Common myeloid progenitor, CD34-positive (primary cell): Measurements from ENCODE around the gene SORBS1.

Experiments used
- CTCF ChIA-PET: fragments of 350-600 bp; sonication (Branson Sonifier 250); formaldehyde crosslinking; loops from one replicate; lab custom pipeline; 2021; ENCODE audit warnings: antibody characterized with exemption; lab: Charles Lee
- POLR2A ChIA-PET: fragments of 350-600 bp; sonication (Branson Sonifier 250); formaldehyde crosslinking; loops from one replicate; lab custom pipeline; 2021; ENCODE audit warnings: antibody characterized with exemption; lab: Charles Lee
- DNase-seq, 3 donors: peaks; one replicate each; pipeline versions ENCODE4 v3.0.0 to v3.0.0-alpha.2; 2013
- H3K27ac ChIP-seq, 2 experiments: 1 replicate in 1 of 2; 2 replicates in 1 of 2; pipeline ENCODE4 v1.7.0; 2013; ENCODE audit warnings: inconsistent platforms in 2 of 2, low read length in 2 of 2, mild to moderate bottlenecking in 2 of 2, low read depth in 1 of 2, moderate library complexity in 1 of 2; ENCODE audit not compliant: severe bottlenecking in 2 of 2, insufficient read depth in 1 of 2, poor library complexity in 1 of 2
- H3K27me3 ChIP-seq, 5 experiments: replicated peaks in 2 of 5; 1 replicate in 3 of 5; 2 replicates in 2 of 5; pipeline versions ENCODE4 v1.6.1 to v1.7.0; 2013; ENCODE audit warnings: low read length in 4 of 5, mild to moderate bottlenecking in 2 of 5, moderate library complexity in 2 of 5, inconsistent platforms in 1 of 5; ENCODE audit not compliant: insufficient read depth in 5 of 5, control insufficient read depth in 4 of 5
- H3K36me3 ChIP-seq, 4 experiments: 1 replicate in 2 of 4; 2 replicates in 2 of 4; pipeline versions ENCODE4 v1.6.1 to v1.7.0; 2013; ENCODE audit warnings: low read length in 3 of 4, control low read depth in 1 of 4, mild to moderate bottlenecking in 1 of 4; ENCODE audit not compliant: control insufficient read depth in 4 of 4, insufficient read depth in 4 of 4
- H3K4me1 ChIP-seq, 4 experiments: 1 replicate in 3 of 4; 2 replicates in 1 of 4; pipeline versions ENCODE4 v1.6.1 to v1.7.1; 2013; ENCODE audit warnings: low read length in 3 of 4, mild to moderate bottlenecking in 3 of 4, control low read depth in 1 of 4, inconsistent platforms in 1 of 4, moderate library complexity in 1 of 4; ENCODE audit not compliant: control insufficient read depth in 4 of 4, insufficient read depth in 4 of 4; ENCODE audit errors: control extremely low read depth in 1 of 4
- H3K4me3 ChIP-seq, 7 experiments: 1 replicate in 4 of 7; 2 replicates in 3 of 7; pipeline versions ENCODE4 v1.5.1 to v1.7.0; 2013; ENCODE audit warnings: mild to moderate bottlenecking in 7 of 7, low read length in 6 of 7, moderate library complexity in 6 of 7, inconsistent platforms in 2 of 7, low read depth in 2 of 7, control low read depth in 1 of 7; ENCODE audit not compliant: insufficient read depth in 4 of 7, control insufficient read depth in 1 of 7; ENCODE audit errors: extremely low read depth in 1 of 7
- H3K9me3 ChIP-seq, 5 experiments: 1 replicate in 4 of 5; 2 replicates in 1 of 5; pipeline versions ENCODE4 v1.6.1 to v1.7.1; 2013; ENCODE audit warnings: low read length in 4 of 5, mild to moderate bottlenecking in 2 of 5, inconsistent platforms in 1 of 5, low read depth in 1 of 5, moderate library complexity in 1 of 5; ENCODE audit not compliant: control insufficient read depth in 4 of 5, insufficient read depth in 2 of 5; ENCODE audit errors: control extremely low read depth in 1 of 5
- WGBS: methylation state at CpG from one replicate; pipeline ENCODE4 v1.1.5; 2013; ENCODE audit not compliant: insufficient coverage; 5-methylcytosine and 5-hydroxymethylcytosine counted together

SORBS1 gene

DNA sequence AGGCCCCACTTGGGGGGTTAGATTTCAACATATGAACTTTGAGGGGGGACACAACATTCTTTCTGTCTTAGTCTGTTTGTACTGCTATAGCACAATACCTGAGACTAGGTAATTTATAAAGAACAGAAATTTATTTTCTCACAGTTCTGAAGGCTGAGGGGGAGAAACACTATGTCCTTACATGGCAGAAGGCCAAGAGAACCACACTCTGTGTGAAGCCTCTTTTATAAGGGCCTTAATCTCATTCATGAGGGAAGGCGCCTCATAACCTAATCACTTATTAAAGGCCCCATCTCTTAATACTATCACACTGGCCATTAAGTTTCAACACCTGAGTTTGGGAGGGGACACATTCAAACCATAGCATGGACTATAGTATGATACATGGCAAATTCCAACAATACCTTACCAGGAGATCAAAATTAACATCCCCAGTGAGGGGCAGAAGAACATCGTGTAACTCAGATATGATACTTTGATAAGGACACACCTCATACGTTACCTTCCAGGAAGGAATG lies 261.1 kb downstream of the SORBS1 start:
- WGBS = 100% methylated on average over 1 of the region's 3 CpGs
- Histone ChIP-seq H3K36me3 (no peaks in the 10 kb centered on the region), H3K27ac (no peak overlapping the region), H3K4me1 (peaks cover 0 to 26% (median 21%) of the 10 kb centered on the region in 4 experiments), H3K9me3 (no peaks in the 10 kb centered on the region), H3K4me3 (no peak overlapping the region), H3K27me3 (no peaks in the 10 kb centered on the region)
- CTCF ChIA-PET = no interaction called here
- no peak for DNase-seq
- POLR2A ChIA-PET = no interaction called here

DNA sequence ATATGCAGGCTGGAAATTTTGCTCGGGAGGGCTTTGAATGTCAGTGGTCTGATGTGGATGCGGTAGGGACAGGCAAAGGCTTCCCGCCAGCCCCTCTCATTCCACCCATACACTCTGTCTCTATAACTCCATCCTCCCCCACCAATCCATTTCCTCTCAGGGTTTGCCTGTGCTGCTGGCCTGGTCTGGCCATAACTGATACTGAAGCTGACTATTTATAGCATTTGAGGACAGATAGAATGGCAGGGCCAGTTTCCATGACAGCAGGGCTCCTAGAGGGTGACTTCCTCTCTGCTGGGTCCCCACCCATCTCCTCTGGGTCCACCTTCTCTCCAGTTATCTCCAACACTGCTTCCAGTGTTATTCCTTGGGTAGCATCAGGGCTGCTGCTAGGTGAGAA lies 263.8 kb downstream of the SORBS1 start:
- H3K36me3 ChIP-seq = no peaks in the 10 kb centered on the region
- H3K27ac ChIP-seq = no peak overlapping the region
- ChIA-PET CTCF (interaction anchor here (1.0 to 2.1 kb wide), 5 partner anchors 9 to 65 kb away, joined by 3 to 7 read pairs (median 3); no protein-coding TSS in a partner anchor), POLR2A (no interaction called here)
- no peak overlapping the region for H3K4me3 ChIP-seq
- no peaks in the 10 kb centered on the region for H3K9me3 ChIP-seq
- peaks cover 5 to 33% (median 27%) of the 10 kb centered on the region in 4 experiments for H3K4me1 ChIP-seq
- no CpG with 5 or more reads among the region's 3 CpGs for WGBS
- no peaks in the 10 kb centered on the region for H3K27me3 ChIP-seq
- peak; percentile 45 to 83 (median 69) for DNase-seq

DNA sequence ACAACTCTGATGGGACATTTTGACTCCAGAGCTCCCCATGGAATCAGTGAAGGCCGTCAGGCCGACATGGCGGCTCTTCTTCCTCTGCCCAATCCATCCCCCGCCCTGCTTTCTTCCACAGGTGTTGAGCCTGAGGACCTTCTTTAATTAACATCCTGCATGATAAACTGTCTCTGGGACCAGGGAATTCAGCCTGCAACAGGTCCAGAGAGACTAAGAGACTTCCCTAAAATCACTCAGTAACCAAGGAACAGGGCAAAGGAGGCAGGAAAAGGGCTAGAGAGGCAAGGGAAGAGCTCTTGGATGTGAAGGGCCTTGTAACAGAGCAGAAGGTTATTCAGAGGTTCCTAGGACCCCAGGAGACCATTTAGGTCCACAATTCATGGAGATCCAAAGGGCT lies 264.4 kb downstream of the SORBS1 start:
- ChIA-PET POLR2A (no interaction called here), CTCF (interaction anchor here (1.2 kb wide), 1 partner anchor 65 kb away, joined by 3 read pairs; no protein-coding TSS in a partner anchor)
- Histone ChIP-seq H3K9me3 (no peaks in the 10 kb centered on the region), H3K4me1 (peaks cover 5 to 33% (median 27%) of the 10 kb centered on the region in 4 experiments), H3K27me3 (no peaks in the 10 kb centered on the region), H3K27ac (no peak overlapping the region), H3K4me3 (no peak overlapping the region), H3K36me3 (no peaks in the 10 kb centered on the region)
- DNase-seq = no peak
- WGBS = 95% methylated on average over 4 of the region's 4 CpGs

DNA sequence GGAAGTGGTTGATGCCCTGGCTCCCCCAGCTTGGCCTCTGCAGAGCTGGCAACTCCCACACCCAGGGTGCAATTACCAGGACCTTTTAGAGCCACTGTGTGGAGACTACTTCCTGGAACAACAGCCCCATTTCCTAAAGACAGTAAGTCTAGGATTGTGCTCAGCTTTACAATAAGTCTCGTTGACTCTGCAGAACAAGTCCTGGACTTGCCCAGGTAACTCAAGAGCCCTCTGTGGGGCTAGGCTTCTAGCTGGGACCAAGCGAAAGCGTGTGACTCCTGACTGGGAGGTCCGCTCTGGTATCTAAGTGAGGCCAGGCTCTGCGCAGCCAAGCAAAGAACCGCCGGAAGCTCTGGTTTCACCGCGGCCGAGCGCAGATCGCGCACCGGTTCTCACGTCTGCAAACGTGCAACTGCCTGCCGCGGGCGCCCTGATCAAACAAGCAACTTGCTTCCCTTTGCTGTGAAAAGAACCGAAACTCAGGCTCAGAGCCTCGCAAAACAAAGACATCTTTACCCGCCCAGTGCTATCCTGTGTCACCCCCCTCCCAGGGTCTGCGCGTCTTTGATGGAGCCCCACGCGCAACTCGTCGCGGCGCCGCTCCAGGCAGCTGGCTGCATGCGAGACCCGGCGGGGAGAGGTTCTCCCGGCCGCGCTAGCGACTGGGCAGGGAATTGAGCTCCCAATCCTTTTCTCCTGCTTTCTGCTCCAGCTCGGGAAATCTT lies 266.0 kb downstream of the SORBS1 start:
- WGBS = 22% methylated on average over 39 of the region's 39 CpGs
- H3K4me1 ChIP-seq = peaks cover 5 to 43% (median 31%) of the 10 kb centered on the region in 4 experiments
- peak overlapping the region in 6 of 7 experiments; percentile 10 to 72 (median 36) for H3K4me3 ChIP-seq
- no peaks in the 10 kb centered on the region for H3K27me3 ChIP-seq
- H3K27ac ChIP-seq = peak overlapping the region in 1 of 2 experiments; percentile 57
- H3K36me3 ChIP-seq = no peaks in the 10 kb centered on the region
- DNase-seq = peak; percentile 72 to 93 (median 88)
- ChIA-PET POLR2A (interaction anchor here (0.7 kb wide), 2 partner anchors 28 to 48 kb away, joined by 3 read pairs; no protein-coding TSS in a partner anchor), CTCF (interaction anchor here (0.9 to 1.6 kb wide), 5 partner anchors 9 to 68 kb away, joined by 3 to 4 read pairs (median 3); no protein-coding TSS in a partner anchor)
- H3K9me3 ChIP-seq = no peaks in the 10 kb centered on the region

DNA sequence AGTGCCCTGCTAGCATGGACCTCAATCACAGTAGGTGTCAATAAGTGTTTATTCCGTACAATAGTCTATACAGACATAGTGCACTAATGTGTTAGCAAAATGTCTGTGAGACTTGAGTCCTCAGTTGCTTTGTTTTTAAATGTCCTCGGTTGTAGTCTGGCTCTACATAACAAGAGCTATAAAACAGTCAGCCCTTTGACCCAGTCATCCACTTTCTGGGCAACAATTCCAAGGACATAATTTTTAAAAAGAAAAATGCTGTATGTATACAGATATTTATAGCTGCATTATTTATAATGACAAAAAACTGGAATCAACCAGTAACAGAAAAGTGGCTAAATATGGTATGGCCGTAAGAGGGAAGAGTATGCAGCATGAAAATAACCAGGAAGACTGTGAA lies 267.5 kb downstream of the SORBS1 start:
- DNase-seq = no peak
- POLR2A ChIA-PET = interaction anchor here (0.8 kb wide), 1 partner anchor 19 kb away, joined by 3 read pairs; no protein-coding TSS in a partner anchor
- Histone ChIP-seq H3K4me1 (peaks cover 5 to 46% (median 38%) of the 10 kb centered on the region in 4 experiments), H3K36me3 (no peaks in the 10 kb centered on the region), H3K27ac (no peak overlapping the region), H3K4me3 (no peak overlapping the region), H3K9me3 (no peaks in the 10 kb centered on the region), H3K27me3 (no peaks in the 10 kb centered on the region)
- CTCF ChIA-PET = interaction anchor here (0.8 to 1.6 kb wide), 6 partner anchors 9 to 68 kb away, joined by 3 to 5 read pairs (median 3); no protein-coding TSS in a partner anchor
- 90% methylated on average over 2 of the region's 3 CpGs for WGBS

DNA sequence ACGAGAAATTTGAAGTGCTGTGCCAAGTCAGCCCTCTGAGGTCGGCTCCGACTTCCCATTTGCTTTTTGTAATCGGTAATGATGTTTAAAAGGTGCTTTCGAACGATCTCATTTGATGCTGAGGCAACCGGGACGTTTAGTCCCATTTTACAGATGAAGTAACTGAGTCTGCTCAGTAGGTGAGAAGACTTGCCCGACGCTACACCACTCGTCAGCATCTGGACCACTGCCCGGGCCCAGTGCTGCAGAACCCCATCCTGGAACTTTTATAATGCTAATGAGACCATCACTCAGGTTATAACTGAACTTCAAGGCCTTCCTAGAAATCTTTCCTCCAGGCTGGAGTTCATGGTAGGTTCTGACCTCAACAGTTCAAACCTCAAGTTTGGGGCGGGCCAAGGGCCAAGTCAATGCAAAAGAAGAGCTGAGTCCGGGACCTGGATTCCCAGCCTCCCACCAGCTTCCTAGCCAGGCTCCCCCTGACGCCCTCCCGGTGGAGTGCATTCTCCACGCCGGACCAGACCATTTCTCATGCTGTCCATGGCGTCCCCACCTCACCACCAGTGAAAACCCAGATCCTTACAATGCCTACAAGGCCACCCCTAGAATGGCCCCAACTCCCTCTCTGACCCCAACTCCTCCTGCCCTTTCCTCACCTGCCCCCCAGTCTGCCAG lies 269.7 kb downstream of the SORBS1 start:
- no peaks in the 10 kb centered on the region for H3K27me3 ChIP-seq
- no peaks in the 10 kb centered on the region for H3K36me3 ChIP-seq
- H3K4me1 ChIP-seq = peaks cover 5 to 36% (median 28%) of the 10 kb centered on the region in 4 experiments
- H3K27ac ChIP-seq = no peak overlapping the region
- CTCF ChIA-PET = interaction anchor here (1.3 to 1.4 kb wide), 2 partner anchors 13 to 48 kb away, joined by 3 to 4 read pairs; no protein-coding TSS in a partner anchor
- no peaks in the 10 kb centered on the region for H3K9me3 ChIP-seq
- peak overlapping the region in 5 of 7 experiments; percentile 37 to 85 (median 70) for H3K4me3 ChIP-seq
- POLR2A ChIA-PET = no interaction called here
- no peak for DNase-seq
- WGBS = 57% methylated on average over 16 of the region's 19 CpGs
